EL (cell line): ENCODE measurements around the gene LMO7.

Experiments
- DNase-seq: peaks from one replicate; pipeline ENCODE4 v3.0.0-alpha.2; 2016

LMO7 gene

DNA sequence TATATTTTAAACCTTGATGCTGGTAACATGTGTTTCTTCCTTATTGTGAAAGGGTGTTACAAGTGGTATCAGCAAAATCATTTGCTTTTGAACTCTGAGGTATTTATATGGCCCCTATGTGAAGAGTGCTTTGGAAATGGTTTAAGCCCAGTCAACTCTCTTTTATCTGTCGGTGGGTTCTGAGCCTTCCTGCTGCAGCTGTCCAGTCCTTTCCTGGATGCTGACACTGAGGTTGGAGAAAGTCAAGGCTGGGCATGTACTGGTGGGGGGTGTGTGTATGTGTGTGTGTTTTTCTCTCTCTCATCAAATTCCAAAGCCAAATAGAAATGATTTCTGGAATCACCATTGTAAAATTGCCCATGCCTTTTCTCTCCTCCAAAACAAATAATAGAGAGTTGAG is 221.2 kb downstream of the LMO7 start:
- DNase-seq, result no peak

DNA sequence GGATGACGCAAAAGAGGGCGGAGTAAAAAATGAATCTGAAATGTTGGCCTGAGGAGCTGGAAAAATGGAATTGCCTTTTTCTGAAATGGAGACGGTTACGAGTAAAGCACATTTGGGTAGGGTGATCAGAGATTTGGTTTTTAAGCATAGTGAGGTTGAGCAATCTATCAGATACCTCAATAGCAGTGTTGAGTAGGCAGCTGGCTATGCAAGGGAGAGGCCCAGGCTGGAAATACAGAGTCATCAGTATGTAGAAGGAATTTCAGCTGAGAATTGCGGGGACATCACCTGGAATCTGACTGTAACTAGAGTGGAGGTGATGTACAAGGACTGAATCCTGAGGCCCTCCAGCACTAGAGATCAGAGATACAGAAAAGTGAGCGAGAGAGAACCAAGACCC is 224.8 kb downstream of the LMO7 start:
- no peak for DNase-seq

DNA sequence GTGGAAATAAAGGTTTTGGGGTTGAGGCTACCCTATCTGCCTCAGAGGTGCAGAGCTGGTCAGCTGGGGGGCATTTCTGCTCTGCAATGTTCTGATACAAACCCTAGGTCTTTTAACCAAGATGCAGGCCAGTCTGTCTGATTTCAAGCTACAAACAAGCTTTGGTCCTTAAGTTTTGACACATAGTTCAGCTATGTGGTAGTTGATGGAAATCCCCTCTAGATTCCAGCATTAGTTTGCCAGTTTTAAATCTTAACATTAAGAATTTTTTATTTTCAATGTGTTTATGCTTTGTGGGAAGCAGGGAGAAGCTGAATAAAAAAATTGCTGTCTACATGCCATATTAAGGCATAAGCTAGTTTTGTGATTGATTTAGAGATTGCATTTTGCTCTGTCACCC is 225.7 kb downstream of the LMO7 start:
- peak; percentile 21 for DNase-seq

DNA sequence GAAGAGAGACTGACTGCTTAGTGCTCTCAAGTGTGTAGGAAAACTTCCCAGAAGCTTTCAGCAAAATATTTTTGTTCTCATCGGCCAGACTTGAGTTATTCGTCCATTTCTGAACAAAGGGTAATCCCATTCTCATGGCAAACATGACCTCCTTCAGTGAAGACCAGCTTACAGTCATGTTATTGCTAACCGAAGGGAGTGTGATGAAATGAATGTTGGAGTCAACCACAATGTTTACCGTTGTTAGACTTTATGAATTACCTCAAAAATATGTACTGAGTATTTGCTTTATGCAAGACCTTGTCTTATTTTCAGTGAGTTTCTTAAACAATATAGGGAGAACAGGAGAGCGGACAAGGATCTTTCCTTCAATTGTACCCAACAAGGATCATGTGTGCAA is 228.6 kb downstream of the LMO7 start:
- DNase-seq, result peak; percentile 48

DNA sequence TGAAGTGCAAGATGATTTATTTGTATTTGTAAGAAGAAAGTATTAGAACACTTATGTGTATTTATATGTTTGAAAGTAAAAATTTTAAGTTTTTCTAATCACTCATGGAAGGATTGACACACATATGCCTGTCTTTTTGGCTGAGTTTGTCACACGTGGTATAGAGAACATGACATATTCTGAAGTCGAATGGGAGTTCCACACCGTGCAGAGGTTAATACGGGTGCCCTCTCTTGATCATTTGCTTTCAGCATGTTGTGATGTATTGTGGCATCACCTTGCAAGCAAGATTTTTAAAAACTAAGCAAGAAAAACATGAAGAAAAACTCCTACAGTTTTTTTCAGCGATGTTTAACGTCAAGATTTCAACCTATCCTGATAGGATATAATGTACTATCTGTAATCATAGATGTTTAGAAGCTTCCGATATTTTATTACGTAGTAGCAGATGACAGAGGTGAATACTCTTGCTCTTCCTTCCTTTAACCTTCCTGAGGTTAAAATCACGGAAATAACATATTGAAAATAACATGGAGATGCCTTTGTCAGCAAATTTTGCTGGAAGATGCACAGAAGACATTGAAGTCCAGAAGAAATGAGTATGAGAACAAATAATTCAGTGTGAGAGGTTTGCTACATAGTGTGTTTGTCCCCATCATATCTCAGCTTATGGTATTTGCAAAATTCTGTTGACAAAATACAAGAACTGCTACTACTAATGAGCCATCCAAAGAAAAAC is 231.4 kb downstream of the LMO7 start:
- no peak for DNase-seq

DNA sequence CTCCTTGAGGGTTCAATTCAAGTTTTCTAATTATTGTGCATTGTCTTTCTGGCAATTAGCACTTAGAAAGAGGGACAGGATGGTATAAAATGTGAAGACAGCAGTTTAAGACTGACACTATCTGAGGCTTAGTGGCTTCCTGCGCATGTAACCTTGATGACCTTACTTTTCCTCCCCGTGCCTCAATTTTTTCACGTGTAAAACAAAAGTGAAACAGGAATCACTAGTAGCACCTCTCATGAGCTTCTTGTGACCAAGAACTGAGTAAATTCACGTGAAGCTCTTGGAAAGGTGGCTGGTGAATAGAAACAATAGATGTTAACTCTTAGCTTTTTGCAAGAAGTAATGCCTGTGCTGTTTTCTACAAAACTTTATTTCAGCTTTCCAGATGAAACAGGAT is 233.9 kb downstream of the LMO7 start:
- DNase-seq, result no peak

DNA sequence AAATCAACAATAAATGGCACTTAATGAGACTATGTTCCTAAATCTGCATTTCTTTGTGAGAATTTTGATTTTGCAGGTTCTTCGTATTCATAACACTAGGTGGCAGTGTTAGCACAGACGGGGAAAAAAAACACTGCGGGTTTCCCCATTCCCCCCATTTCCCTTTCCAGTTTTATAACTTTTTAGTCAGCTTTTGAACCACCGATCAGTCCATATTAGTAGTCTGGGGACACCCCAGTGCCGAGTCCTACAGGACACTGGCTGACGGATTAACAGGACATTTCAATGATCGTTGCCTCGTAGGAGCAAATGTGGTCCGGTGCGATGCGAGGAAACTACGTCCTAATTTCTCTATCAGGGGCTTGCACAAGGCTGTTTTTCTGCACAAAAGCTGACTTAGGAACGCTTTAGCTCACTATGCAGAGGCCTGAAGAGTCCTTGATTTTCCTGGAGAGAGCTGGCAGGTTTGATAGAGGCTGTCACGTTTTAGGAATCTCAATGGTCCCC is 234.3 kb downstream of the LMO7 start:
- peak; percentile 47 for DNase-seq

DNA sequence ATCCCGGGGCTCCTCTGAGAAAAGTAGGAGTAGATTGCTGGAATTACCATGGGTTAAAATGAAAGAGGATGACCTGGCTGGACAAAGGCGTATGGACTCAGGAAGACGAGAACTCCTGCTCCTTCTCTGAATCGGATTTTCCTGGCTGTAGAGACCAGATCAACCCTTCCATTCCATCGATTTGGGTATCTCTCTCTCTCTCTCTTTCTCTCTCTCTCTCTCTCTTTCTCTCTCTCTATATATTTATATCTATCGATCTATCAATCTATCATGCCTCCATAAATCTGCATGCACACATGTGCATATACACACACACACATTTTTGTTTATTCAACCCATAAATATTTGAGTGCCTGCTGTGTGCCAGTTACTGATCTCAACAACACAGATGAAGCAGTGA is 234.9 kb downstream of the LMO7 start:
- no peak for DNase-seq

DNA sequence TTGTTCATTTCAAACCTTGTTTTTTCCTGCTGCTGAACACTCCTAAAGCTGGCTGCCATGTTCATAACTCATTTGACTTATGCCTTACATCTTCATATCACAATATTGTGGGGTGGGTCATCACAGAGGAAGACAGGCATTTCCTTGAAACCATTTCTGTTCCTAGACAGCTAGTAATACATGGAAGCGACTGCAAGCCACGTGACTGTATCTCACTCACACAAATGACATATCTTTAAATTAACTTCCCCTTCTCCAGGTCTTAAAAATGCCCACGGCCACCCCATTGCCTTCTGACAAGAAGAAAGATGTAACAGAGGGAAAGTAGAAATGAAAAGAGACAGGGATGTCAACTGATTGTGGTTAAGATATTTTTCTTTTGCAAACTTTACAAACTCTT is 236.8 kb downstream of the LMO7 start:
- no peak for DNase-seq

DNA sequence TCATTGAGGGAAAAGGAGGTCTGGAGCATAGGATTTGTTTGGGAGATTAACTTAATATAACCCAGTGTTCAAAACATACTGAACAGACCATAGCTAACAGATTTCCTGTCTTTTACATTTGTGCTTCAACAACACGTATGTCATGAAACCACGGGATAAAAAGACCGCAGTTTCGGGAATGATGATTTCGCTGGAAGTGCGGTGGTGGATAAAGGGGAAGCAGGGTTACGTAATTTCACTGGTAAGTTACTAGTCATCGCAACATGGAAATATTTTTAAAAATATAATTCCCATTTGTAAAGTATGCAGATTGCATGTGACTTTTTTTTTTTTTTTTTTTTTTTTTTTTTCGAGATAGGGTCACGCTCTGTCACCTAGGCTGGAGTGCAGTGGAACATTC is 237.4 kb downstream of the LMO7 start:
- DNase-seq, result no peak

DNA sequence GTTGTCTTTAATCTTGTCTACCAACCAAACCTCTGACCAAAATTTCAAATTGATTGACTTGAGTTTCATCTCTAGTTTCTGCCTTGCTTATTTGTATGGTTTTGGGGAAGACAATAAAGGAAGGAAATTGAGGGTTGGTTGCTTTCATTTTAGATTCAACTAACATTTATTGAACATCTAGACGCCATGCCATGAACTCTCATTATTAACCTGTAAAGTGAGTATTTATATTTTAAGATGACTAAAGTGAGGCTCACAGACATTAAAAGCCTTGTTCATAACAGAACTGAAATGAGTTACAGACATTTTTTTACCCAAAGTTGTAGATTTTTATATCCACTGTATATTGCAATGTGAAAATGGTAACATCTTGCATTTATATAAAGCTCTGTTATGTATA is 239.3 kb downstream of the LMO7 start:
- no peak for DNase-seq

DNA sequence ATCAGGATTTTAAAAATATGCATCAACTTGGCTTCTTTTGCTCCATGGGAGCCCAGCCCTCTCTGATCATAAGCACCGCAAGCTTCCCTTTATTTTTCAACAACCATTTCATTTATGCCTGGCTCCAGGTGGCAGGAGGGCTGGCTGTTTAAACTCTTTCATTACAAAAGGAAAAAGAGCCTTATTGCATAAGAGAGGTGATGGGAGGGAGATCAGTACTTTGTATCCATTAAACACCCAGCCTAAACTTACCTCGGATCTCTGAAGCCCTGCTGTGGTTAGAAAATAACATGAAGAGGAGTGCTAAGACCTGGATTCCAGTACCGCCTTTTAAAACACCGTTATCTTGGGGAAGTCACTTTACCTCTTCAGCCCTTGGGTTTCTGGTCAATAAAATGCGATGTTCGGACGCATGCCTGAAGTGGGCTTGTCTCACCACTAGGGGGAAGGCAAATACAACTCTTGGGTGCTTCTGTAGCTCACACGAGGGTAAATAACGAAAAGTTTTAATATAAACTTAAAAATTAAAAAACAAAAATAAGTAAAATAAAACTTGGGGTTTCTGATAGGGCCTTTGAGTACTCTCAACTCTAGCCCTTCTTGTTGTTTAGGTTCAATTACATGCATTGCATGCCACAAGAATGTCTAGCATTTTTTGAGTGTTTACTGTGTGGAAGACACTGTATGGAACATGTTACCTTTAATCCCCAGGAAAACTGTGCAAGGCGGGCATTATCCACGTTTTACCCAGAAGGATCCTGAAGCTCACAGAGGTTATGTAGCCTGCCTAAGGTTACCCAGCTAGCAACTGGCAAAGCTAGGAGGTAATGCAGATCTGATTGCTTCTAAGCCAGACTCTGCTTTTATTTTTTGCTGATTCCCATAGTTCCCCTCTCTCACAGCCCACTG is 240.3 kb downstream of the LMO7 start:
- DNase-seq, result peak; percentile 66

DNA sequence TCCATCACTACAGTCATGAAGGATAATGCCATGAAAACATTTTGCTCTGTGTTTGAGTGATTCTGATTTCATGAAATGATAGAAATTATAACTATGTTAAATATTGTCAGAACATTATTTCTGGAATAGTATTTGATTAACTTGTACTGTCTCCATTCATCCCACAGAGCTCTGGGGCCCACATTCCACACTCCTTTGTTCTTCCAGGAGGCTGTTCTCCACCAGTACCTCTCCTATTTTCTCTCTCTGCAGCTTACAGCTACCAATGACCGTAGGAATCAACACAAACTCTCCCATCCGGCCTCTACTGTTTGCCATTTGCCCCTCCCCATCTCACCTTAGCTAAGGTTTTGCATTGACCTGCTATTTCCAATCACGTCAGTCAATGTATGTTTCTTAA is 240.9 kb downstream of the LMO7 start:
- DNase-seq, result no peak

DNA sequence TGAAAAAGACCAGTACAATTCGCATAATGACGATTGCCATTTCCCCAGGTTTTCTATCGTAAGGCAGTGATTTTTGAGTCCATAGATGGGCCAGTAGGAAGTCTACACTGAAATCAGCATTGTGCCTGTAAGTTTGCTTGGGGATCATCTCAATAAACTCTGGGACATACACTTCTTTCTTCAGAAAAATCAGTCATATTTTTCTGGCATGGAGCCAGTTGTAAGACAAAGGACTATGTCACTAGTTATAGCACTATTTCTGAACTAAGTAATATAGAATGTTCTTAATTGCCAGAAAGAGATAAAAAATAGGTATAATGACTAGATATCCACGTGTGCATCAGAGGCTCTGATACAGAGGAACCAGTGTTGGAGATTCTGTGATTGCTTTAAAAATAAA is 243.5 kb downstream of the LMO7 start:
- DNase-seq, result no peak

DNA sequence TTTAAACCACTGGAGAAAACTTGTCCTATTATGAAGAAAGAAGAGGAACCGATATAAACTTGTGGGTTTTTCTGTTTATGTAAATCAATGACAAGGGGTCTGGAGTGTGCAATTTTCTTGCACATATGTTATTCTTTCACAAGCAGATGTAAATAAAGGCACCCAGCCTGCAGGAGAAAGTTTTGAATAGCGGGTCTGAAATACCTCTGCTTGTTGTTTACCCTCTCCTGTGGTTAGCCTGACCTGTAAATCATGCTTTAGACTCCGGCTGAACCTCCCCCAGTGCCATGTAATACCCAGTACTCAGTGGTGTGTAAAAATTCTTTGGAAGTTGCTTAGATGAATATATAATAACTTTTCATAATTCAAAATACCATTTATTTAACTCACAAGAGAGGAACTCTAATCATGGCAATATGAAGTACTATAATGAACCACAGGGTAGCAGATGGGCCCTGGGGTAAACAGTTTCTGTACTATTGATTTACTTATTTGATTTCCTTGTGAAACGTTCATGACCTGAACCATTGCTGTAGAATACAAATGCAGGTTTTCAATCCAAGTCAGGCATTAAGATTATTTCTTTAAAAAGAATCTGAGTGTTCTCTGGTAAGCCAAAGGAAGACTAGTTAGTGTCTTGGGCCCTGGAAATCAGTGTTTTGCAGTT is 245.1 kb downstream of the LMO7 start:
- no peak for DNase-seq

DNA sequence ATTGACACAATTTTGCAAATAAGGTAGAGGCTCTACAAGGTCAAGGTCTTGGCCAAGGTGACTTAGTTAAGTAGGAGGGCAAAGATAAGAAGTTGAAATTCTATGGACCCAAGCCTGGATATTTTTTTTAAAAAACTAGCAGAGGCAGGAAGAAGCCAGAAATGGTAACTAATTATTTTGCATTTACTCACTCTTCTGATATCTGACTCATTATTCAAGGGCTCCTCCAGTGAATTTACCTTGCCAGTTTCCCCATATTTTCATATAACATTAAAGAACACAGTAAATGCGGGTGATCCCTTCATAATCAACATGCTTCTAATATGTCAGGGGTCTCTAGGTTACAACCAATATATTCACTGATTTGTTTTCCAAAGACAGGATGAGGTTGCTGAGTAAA is 246.1 kb downstream of the LMO7 start:
- no peak for DNase-seq

DNA sequence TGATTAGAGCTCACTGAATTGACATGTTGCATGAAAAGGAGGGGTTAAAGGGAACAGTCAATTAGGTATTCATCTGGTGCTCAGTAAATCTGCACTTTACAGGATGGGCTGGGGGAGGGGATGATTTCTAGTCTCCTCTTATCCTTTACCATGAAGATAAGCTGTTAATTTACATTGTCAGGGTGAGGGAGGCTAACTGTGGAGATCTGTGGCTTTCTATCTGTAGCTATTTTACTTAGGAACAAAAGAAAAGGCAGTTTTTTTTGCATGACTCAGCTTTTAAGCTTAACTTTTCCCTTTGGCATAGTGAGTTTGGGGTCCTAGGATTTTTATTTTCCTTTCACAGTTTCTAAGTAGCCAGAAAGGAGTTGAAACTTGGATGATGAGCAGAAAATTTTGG is 253.3 kb downstream of the LMO7 start:
- DNase-seq, result no peak

DNA sequence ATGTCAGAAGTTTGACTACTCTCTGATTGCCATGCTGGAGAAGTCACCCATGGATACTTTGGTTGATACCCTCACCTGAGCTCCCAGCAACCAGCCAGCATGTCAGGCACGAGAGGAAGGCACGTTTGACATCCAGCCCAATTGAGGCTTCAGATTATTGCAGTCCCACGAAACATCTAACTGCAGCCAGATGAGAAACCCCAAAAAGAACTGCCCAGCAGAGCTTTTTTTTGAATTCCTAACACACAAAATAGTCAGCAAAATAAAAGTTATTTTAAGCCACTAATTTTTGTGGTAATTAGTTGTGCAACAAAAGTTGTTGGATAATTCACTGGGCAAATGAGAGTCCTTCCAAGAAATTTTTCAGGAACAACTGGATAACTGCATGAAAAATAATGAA is 259.0 kb downstream of the LMO7 start:
- no peak for DNase-seq

DNA sequence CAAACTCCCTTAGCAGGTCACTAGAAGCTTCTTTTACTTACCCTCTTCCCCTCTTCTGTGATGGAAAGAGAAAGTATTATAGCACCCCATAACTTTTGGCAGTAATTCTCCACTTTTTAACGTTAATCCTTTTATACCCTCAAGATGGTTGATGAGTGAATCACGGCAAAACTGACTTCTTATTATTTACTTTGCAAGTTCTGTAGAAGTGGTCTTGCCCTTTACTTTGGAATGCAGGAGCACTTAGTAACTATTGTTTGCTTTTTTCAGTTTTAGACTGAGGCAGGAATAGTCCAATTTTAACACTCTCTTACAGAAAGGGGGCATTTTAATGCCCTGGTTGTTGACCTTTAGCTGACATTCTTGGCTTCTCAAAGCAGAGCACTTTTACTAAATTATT is 260.1 kb downstream of the LMO7 start:
- no peak for DNase-seq

DNA sequence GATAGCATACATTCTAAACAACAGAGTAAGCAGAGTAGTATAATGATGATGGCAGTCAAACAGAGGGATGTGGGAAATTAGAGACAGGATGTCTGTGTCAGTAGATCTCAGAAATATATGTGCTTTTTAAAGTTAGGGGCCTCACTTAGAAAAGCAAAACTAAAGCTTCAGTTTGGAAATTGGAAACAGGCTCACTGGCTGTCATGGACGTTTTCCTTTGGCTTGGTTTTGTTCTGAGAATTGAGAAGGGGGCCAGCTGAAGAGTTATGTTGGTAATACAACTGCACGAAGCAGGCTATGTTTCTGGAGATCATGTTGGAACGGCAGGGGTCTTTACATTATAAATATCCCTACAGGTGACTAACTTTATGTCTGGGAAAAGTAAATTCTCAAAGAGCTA is 261.3 kb downstream of the LMO7 start:
- DNase-seq, result no peak

DNA sequence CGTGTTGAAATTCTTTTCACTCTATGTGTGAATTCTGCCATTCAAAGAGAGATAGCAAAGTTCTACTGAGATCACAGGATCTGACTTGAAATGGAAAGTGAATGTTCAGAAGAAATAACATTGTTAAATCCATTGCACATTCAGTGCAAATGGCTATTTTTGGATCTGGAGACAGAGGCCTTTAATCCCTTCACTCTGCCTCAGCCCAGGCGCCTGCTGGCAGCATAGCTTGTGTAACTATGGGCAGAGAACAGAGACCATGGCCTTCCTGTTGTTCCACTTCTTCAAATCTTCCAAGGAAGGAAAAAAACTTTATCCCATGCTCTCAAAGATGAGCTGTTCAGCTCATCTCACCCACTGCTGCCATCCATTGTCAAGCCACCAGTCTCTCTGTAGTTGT is 265.4 kb downstream of the LMO7 start:
- DNase-seq, result no peak

DNA sequence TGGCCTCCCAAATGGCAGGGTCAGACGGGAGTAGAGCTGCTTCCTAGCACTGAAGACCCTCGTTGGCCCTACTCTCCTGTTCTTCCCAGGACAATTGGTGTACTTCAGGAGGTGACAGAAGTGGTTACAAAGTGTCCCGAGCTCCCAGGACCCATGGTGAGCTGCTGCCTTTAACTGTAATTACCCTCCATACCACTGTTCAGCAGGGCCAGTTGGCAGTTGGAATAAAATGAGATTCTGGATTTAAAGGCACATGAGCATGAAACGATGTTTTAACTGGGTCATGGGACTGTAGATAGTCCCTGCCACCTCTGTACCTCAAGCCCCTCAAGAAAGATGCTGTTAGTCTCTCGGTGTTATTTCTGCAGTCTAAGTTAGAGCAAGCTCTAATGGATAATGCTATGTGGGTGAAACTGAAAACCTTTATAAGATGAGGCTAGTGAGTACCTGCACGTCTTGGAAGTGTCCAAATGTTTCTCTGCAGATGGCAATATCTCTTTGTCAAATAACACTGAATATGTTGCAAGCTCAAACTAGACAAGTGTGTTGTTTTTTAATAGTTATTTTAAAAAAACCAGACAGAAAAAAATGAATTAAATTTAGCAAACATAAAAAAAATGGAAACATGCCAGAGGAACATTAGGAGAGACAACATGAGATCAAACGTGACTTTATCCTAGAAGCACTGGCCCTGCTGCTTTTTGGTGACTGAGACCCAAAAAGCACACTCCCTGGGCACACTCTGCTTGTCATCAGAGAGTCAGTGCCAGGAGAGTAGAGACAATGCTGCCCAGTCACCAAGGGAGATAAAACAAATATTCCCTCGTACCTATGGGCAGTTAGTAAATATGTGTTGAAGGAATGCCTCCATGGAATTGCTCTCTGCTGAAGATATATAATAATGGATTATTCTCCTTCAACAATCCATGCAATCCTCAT is 266.3 kb downstream of the LMO7 start:
- DNase-seq, result no peak

DNA sequence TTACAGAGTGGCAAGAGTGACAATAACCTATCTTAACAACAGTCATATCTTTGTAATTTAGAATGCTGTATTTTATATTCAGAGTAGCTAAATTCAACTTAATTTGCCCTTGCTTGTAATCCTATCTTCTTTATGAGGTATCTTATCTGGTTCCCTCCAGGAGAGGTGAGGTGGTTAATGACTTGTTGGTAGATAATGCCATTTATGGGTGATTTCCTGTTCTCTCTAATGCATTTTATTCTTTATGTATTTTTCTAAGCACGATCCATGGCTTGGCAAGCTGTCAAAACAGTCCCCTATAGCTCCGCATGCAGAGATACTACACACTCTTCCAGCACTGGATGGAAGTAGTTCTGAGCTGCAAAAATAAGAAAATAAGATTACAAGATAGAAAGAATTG is 267.9 kb downstream of the LMO7 start:
- DNase-seq, result no peak
